Measurements from ENCODE around the gene RBM41.

- TF ChIP-seq CTCF (conservative IDR thresholded peaks at IDR 0.05; ENCODE audit: low read depth in 2 of 2) (no peak), EZH2 (IDR thresholded peaks at IDR 0.05; ENCODE audit: low read depth, unreplicated experiment) (no peak), JUNB (IDR thresholded peaks at IDR 0.05; ENCODE audit: unreplicated experiment) (no peak), REST (IDR thresholded peaks at IDR 0.05; ENCODE audit: unreplicated experiment) (no peak), EZH2phosphoT487 (IDR thresholded peaks at IDR 0.05; ENCODE audit: unreplicated experiment) (no peak), POLR2AphosphoS5 (IDR thresholded peaks at IDR 0.05; ENCODE audit: low read depth) (no peak), CREB1 (CRISPR knock-in tag; IDR thresholded peaks at IDR 0.05; ENCODE audit: low read depth) (no peak)
These were observed 36.4 kb upstream of the RBM41 start for GRCh38 chrX:107154787-107155620.
